ENCODE measurements around the gene KRT39. TPM values are rescaled to one million over a fixed set of nuclear protein-coding genes. Genes with fewer than 3 reads are reported as not detected.

KRT39 gene
- total RNA-seq, 1 experiment from 2014 or later: not detected

- ChIA-PET CTCF (interaction anchor here (1.1 kb wide), 1 partner anchor 14 kb away, joined by 4 read pairs; no protein-coding TSS in a partner anchor), POLR2A (no interaction called here)
- H3K36me3 Mint-ChIP-seq: no peaks in the 10 kb centered on the region
- ATAC-seq (no peak), DNase-seq (ENCODE audit: low spot score) (no peak)
- H3K4me3 Mint-ChIP-seq: no peak overlapping the region
- H3K27ac Mint-ChIP-seq: peak overlapping the region; percentile 23; the same call in 1 of the 2 replicates
- no peaks in the 10 kb centered on the region for H3K9me3 Mint-ChIP-seq
- TF ChIP-seq ETV6 (CRISPR knock-in tag; IDR thresholded peaks at IDR 0.05) (no peak), PRRX2 (CRISPR knock-in tag; IDR thresholded peaks at IDR 0.05) (no peak), SMAD3 (CRISPR knock-in tag; IDR thresholded peaks at IDR 0.05; ENCODE audit: borderline replicate concordance) (no peak), FOXK1 (CRISPR knock-in tag; IDR thresholded peaks at IDR 0.05) (no peak), ATF2 (CRISPR knock-in tag; IDR thresholded peaks at IDR 0.05; ENCODE audit: borderline replicate concordance, low read depth) (no peak), HMGXB4 (CRISPR knock-in tag; IDR thresholded peaks at IDR 0.05) (no peak)
- 0 out of 2 replicates have a peak, but pooled peaks cover 2% of the 10 kb centered on the region for H3K4me1 Mint-ChIP-seq
- no peaks in the 10 kb centered on the region for H3K27me3 Mint-ChIP-seq (ENCODE audit: low read depth)
Observed at GRCh38 chr17:40949418-40949817, 17.3 kb downstream of the KRT39 start.

- Mint-ChIP-seq H3K4me3 (no peak overlapping the region), H3K27me3 (ENCODE audit: low read depth) (no peaks in the 10 kb centered on the region), H3K4me1 (0 out of 2 replicates have a peak, but pooled peaks cover 2% of the 10 kb centered on the region), H3K9me3 (peaks cover 3% of the 10 kb centered on the region; the same call in 1 of the 2 replicates), H3K27ac (no peak overlapping the region), H3K36me3 (no peaks in the 10 kb centered on the region)
- DNase-seq (ENCODE audit: low spot score): no peak
- no peak for ATAC-seq
- POLR2A ChIA-PET: no interaction called here
- CTCF ChIA-PET: no interaction called here
- TF ChIP-seq ZNF219 (CRISPR knock-in tag; IDR thresholded peaks at IDR 0.05; ENCODE audit: borderline replicate concordance): no peak
- TF ChIP-seq GABPB1 (CRISPR knock-in tag; IDR thresholded peaks at IDR 0.05): no peak
- TF ChIP-seq ZNF263 (CRISPR knock-in tag; IDR thresholded peaks at IDR 0.05; ENCODE audit: low read depth): no peak
Observed at GRCh38 chr17:40947929-40948328, 18.8 kb downstream of the KRT39 start.

- 0 out of 2 replicates have a peak, but pooled peaks cover 2% of the 10 kb centered on the region for H3K4me1 Mint-ChIP-seq
- POLR2A ChIA-PET: no interaction called here
- no peak for ATAC-seq
- no peak for DNase-seq (ENCODE audit: low spot score)
- no peak overlapping the region for H3K4me3 Mint-ChIP-seq
- no peaks in the 10 kb centered on the region for H3K27me3 Mint-ChIP-seq (ENCODE audit: low read depth)
- CTCF ChIA-PET: no interaction called here
- peaks cover 3% of the 10 kb centered on the region; the same call in 1 of the 2 replicates for H3K9me3 Mint-ChIP-seq
- H3K36me3 Mint-ChIP-seq: no peaks in the 10 kb centered on the region
- TF ChIP-seq CDX4 (CRISPR knock-in tag; IDR thresholded peaks at IDR 0.05; ENCODE audit: borderline replicate concordance): no peak
- no peak for TF ChIP-seq ERG (CRISPR knock-in tag; IDR thresholded peaks at IDR 0.05)
- no peak for TF ChIP-seq NFE2L1 (CRISPR knock-in tag; IDR thresholded peaks at IDR 0.05)
- no peak for TF ChIP-seq FOXJ3 (CRISPR knock-in tag; IDR thresholded peaks at IDR 0.05; ENCODE audit: borderline replicate concordance)
- TF ChIP-seq ZNF425 (CRISPR knock-in tag; conservative IDR thresholded peaks at IDR 0.05): no peak
- no peak for TF ChIP-seq JAZF1 (CRISPR knock-in tag; IDR thresholded peaks at IDR 0.05)
- TF ChIP-seq ETV6 (CRISPR knock-in tag; IDR thresholded peaks at IDR 0.05): no peak
- no peak for TF ChIP-seq ZNF138 (CRISPR knock-in tag; conservative IDR thresholded peaks at IDR 0.05)
- TF ChIP-seq ZNF416 (CRISPR knock-in tag; IDR thresholded peaks at IDR 0.05): no peak
- TF ChIP-seq ZNF671 (CRISPR knock-in tag; IDR thresholded peaks at IDR 0.05): no peak
- TF ChIP-seq GRHL2 (CRISPR knock-in tag; IDR thresholded peaks at IDR 0.05; ENCODE audit: insufficient replicate concordance, severe bottlenecking): no peak
- TF ChIP-seq NR2C2 (CRISPR knock-in tag; IDR thresholded peaks at IDR 0.05): no peak
- no peak for TF ChIP-seq ZNF396 (CRISPR knock-in tag; IDR thresholded peaks at IDR 0.05; ENCODE audit: borderline replicate concordance)
- H3K27ac Mint-ChIP-seq: no peak overlapping the region
Observed at GRCh38 chr17:40945414-40945813, 21.3 kb downstream of the KRT39 start.
